DMS114 treated with DMSO at 0.1 percent for 48 hours (cell line): ENCODE measurements around the gene CGA.
"Not testable (repeated sequence)": the region's sequence is repeated elsewhere in the genome, so short reads cannot be mapped to it uniquely, and the experiment has no call there.

Experiments
- DNase-seq: peaks from one replicate; lab custom pipeline; 2025; ENCODE audit not compliant: unreplicated experiment; lab: John Stamatoyannopoulos, UW

CGA gene

GRCh38 chr6:87095087-87095509 is at the start of gene CGA:
TSS of gene CGA (minus strand) at chr6:87095106. CDS start at chr6:87088200, 6,906 bp downstream.
- DNase-seq: no peak

- DNase-seq: not testable (repeated sequence)
Measured at GRCh38 chr6:87139927-87140326, 45.0 kb upstream of the CGA start.

GRCh38 chr6:87139236-87139635 is 44.3 kb upstream of the CGA start:
- peak; percentile 15 for DNase-seq

- no peak for DNase-seq
Measured at GRCh38 chr6:87136963-87137362, 42.1 kb upstream of the CGA start.

- no peak for DNase-seq
Measured at GRCh38 chr6:87127737-87128136, 32.8 kb upstream of the CGA start.

- no peak for DNase-seq
Measured at GRCh38 chr6:87126501-87126900, 31.6 kb upstream of the CGA start.

GRCh38 chr6:87124074-87124473 is 29.2 kb upstream of the CGA start:
- DNase-seq: no peak

- DNase-seq: no peak
Measured at GRCh38 chr6:87122477-87122876, 27.6 kb upstream of the CGA start.

GRCh38 chr6:87118054-87118453 is 23.1 kb upstream of the CGA start:
- no peak for DNase-seq

- DNase-seq: no peak
Measured at GRCh38 chr6:87116922-87117321, 22.0 kb upstream of the CGA start.

GRCh38 chr6:87115402-87116135 is 20.7 kb upstream of the CGA start:
- DNase-seq: no peak

- no peak for DNase-seq
Measured at GRCh38 chr6:87110636-87111035, 15.7 kb upstream of the CGA start.

GRCh38 chr6:87105823-87106222 is 10.9 kb upstream of the CGA start:
- no peak for DNase-seq

- DNase-seq: no peak
Measured at GRCh38 chr6:87104667-87105066, 9.8 kb upstream of the CGA start.

- DNase-seq: no peak
Measured at GRCh38 chr6:87103977-87104601, 9.2 kb upstream of the CGA start.

- DNase-seq: no peak
Measured at GRCh38 chr6:87102151-87102621, 7.3 kb upstream of the CGA start.

- DNase-seq: no peak
Measured at GRCh38 chr6:87101067-87101466, 6.2 kb upstream of the CGA start.

GRCh38 chr6:87100216-87100615 is 5.3 kb upstream of the CGA start:
- DNase-seq: no peak

- DNase-seq: no peak
Measured at GRCh38 chr6:87099472-87099871, 4.6 kb upstream of the CGA start.

GRCh38 chr6:87094576-87094975 is 330 bp downstream of the CGA start:
- no peak for DNase-seq

GRCh38 chr6:87093651-87094050 is 1.3 kb downstream of the CGA start:
- DNase-seq: no peak

- no peak for DNase-seq
Measured at GRCh38 chr6:87093199-87093598, 1.7 kb downstream of the CGA start.

- no peak for DNase-seq
Measured at GRCh38 chr6:87092435-87092834, 2.5 kb downstream of the CGA start.
